IMR-90 (cell line): Measurements from ENCODE around the gene CDC25B.

Experiments used
- BHLHE40 ChIP-seq: fragments of 150-350 bp; IDR thresholded peaks from 2 replicates; pipeline ENCODE4 v1.6.1; 2016; ENCODE audit warnings: mild to moderate bottlenecking, low read depth, low read length
- CTCF ChIP-seq: conservative IDR thresholded peaks from 2 replicates; pipeline ENCODE4 v1.5.1; 2012; ENCODE audit warnings: mild to moderate bottlenecking, low read depth, low read length, improper control_type of control experiment
- MXI1 ChIP-seq: IDR thresholded peaks from 2 replicates; pipeline ENCODE4 v1.6.1; 2012; ENCODE audit warnings: low read depth, mild to moderate bottlenecking, low read length, moderate library complexity, borderline replicate concordance
- POLR2A ChIP-seq: IDR thresholded peaks from 2 replicates; pipeline ENCODE4 v1.6.1; 2012; ENCODE audit warnings: mild to moderate bottlenecking, low read depth, low read length

GRCh38 chr20:3798908-3799248 lies 2.8 kb downstream of the CDC25B start:
- no peak for TF ChIP-seq CTCF
- no peak for TF ChIP-seq MXI1
- no peak for TF ChIP-seq BHLHE40
- TF ChIP-seq POLR2A = no peak
